Measurements from ENCODE around the gene MIS12. TPM values are rescaled to one million over a fixed set of nuclear protein-coding genes. Genes with fewer than 3 reads are reported as not detected.

MIS12 gene
- total and polyA plus RNA-seq, 2 of the 4 experiments (the other 2 are of a cell fraction): 7.5 to 11.7 TPM

- Histone ChIP-seq H4K5ac (ENCODE audit: low read depth, low read length) (peak overlapping the region; percentile 61), H2BK20ac (ENCODE audit: low read depth, low read length) (peak overlapping the region; percentile 94), H4K91ac (ENCODE audit: insufficient read depth, low read depth, low read length) (peak overlapping the region; percentile 80), H3K14ac (replicated peaks; ENCODE audit: low read depth, low read length) (peak overlapping the region; percentile 82), H2BK5ac (ENCODE audit: low read depth, low read length, poor library complexity, severe bottlenecking) (peak overlapping the region; percentile 91), H3K4me1 (ENCODE audit: control insufficient read depth, insufficient read depth, low read length) (peaks cover 15% of the 10 kb centered on the region), H3K9me1 (ENCODE audit: insufficient read depth, low read length) (peaks cover 23% of the 10 kb centered on the region), H3K4me2 (ENCODE audit: low read depth, low read length) (no peak overlapping the region; the same call in 1 of the 2 replicates), H3K4me3 (ENCODE audit: insufficient read depth, low read depth, low read length) (no peak overlapping the region), H2BK15ac (ENCODE audit: low read depth, low read length) (peak overlapping the region; percentile 68), H4K20me1 (ENCODE audit: insufficient read depth, low read length) (no peaks in the 10 kb centered on the region), H3K79me1 (ENCODE audit: low read depth in 1 of 2, low read length in 2 of 2) (peaks cover 8 to 24% of the 10 kb centered on the region in 2 experiments), H3K27ac (ENCODE audit: insufficient read depth, low read length) (peak overlapping the region; percentile 76), H3K56ac (ENCODE audit: extremely low read depth, insufficient read depth, low read length) (peak overlapping the region; percentile 44; the same call in 1 of the 2 replicates), H3K23ac (ENCODE audit: low read depth, low read length) (peak overlapping the region; percentile 93; the same call in 1 of the 2 replicates), H2AK5ac (ENCODE audit: low read depth, low read length) (peak overlapping the region; percentile 90), H3K27me3 (ENCODE audit: control insufficient read depth, insufficient read depth, low read length) (no peaks in the 10 kb centered on the region), H3K9ac (ENCODE audit: low read depth, low read length) (peak overlapping the region; percentile 11; the same call in 1 of the 2 replicates), H2AFZ (replicated peaks; ENCODE audit: low read length, poor library complexity) (peak overlapping the region; percentile 38), H3K9me3 (ENCODE audit: control insufficient read depth, insufficient read depth, low read length) (no peaks in the 10 kb centered on the region), H3K36me3 (ENCODE audit: control insufficient read depth, insufficient read depth, low read length) (peaks cover 21% of the 10 kb centered on the region), H3K4ac (ENCODE audit: low read depth, low read length) (peak overlapping the region; percentile 92), H3K18ac (ENCODE audit: low read depth, low read length) (peak overlapping the region; percentile 63), H2AK9ac (replicated peaks; ENCODE audit: low read depth, low read length, poor library complexity) (peak overlapping the region; percentile 90), H2BK120ac (ENCODE audit: low read depth, low read length) (peak overlapping the region; percentile 97), H4K8ac (ENCODE audit: low read depth in 2 of 2, low read length in 2 of 2) (peak overlapping the region; percentile 35 to 86)
- ATAC-seq (ENCODE audit: low read depth): peak; percentile 97
- CTCF ChIA-PET: interaction anchor here (0.9 to 1.0 kb wide), 2 partner anchors 11 to 27 kb away, joined by 3 read pairs; no protein-coding TSS in a partner anchor
- POLR2A ChIA-PET (ENCODE audit: unreplicated experiment): interaction anchor here (0.5 kb wide), 2 partner anchors 15 to 22 kb away, joined by 3 to 4 read pairs; no protein-coding TSS in a partner anchor
- dilution Hi-C loops (cut with HindIII; ENCODE audit: low sequenced_read_pairs, unreplicated experiment) (no loop called here), intact Hi-C loops (cut with micrococcal nuclease) (no loop called here), in situ Hi-C loops (cut with MboI; ENCODE audit: low sequenced_read_pairs) (no loop called here)
- WGBS, 2 experiments (ENCODE audit: extremely low coverage in 2 of 2, insufficient read length in 1 of 2): 72% methylated on average over 8 of the region's 14 CpGs; no CpG with 5 or more reads in 1 of the 2 experiments
- DNase-seq: peak; percentile 98
- no TSS peak for BruUV-seq (replicated peaks)
- TF ChIP-seq CHD1 (IDR thresholded peaks at IDR 0.05; ENCODE audit: low read depth, low read length): no peak
- TF ChIP-seq, protein P1, sequence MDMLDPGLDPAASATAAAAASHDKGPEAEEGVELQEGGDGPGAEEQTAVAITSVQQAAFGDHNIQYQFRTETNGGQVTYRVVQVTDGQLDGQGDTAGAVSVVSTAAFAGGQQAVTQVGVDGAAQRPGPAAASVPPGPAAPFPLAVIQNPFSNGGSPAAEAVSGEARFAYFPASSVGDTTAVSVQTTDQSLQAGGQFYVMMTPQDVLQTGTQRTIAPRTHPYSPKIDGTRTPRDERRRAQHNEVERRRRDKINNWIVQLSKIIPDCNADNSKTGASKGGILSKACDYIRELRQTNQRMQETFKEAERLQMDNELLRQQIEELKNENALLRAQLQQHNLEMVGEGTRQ (IDR thresholded peaks at IDR 0.05; ENCODE audit: low read depth, low read length): no peak
- TF ChIP-seq MAZ (IDR thresholded peaks at IDR 0.05; ENCODE audit: borderline replicate concordance, low read depth, low read length): peak; percentile 8; the same call in 1 of the 2 replicates
- TF ChIP-seq, protein P2, sequence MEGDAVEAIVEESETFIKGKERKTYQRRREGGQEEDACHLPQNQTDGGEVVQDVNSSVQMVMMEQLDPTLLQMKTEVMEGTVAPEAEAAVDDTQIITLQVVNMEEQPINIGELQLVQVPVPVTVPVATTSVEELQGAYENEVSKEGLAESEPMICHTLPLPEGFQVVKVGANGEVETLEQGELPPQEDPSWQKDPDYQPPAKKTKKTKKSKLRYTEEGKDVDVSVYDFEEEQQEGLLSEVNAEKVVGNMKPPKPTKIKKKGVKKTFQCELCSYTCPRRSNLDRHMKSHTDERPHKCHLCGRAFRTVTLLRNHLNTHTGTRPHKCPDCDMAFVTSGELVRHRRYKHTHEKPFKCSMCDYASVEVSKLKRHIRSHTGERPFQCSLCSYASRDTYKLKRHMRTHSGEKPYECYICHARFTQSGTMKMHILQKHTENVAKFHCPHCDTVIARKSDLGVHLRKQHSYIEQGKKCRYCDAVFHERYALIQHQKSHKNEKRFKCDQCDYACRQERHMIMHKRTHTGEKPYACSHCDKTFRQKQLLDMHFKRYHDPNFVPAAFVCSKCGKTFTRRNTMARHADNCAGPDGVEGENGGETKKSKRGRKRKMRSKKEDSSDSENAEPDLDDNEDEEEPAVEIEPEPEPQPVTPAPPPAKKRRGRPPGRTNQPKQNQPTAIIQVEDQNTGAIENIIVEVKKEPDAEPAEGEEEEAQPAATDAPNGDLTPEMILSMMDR (conservative IDR thresholded peaks at IDR 0.05; ENCODE audit: low read depth, low read length): no peak
- peak; percentile 51 for TF ChIP-seq MAFK (IDR thresholded peaks at IDR 0.05; ENCODE audit: low read depth, low read length)
- peak; percentile 21; the same call in 1 of the 2 replicates for TF ChIP-seq SMC3 (IDR thresholded peaks at IDR 0.05; ENCODE audit: low read depth, low read length)
- no peak for TF ChIP-seq CEBPB (IDR thresholded peaks at IDR 0.05; ENCODE audit: low read depth, low read length)
- TF ChIP-seq ELK1 (IDR thresholded peaks at IDR 0.05; ENCODE audit: borderline replicate concordance, low read depth, low read length): no peak
- peak; percentile 84 for TF ChIP-seq RCOR1 (IDR thresholded peaks at IDR 0.05; ENCODE audit: insufficient replicate concordance, low read length)
- TF ChIP-seq MXI1 (IDR thresholded peaks at IDR 0.05; ENCODE audit: borderline replicate concordance, low read depth, low read length): no peak
- TF ChIP-seq FOS (IDR thresholded peaks at IDR 0.05; ENCODE audit: low read depth, low read length): peak; percentile 99
- no peak for TF ChIP-seq RAD21 (IDR thresholded peaks at IDR 0.05; ENCODE audit: low read length)
- peak; percentile 66 for TF ChIP-seq BHLHE40 (IDR thresholded peaks at IDR 0.05; ENCODE audit: low read depth, low read length)
Measured at GRCh38 chr17:5526821-5527598, 40.6 kb downstream of the MIS12 start.

All from IMR-90 (cell line).